GM21576 (cell line): ENCODE results near the gene LIG1.

ENCODE experiments used
- ATAC-seq: cut with Tn5 transposase; IDR thresholded peaks from one replicate; pipeline ENCODE4 v1.9.1; 2021; ENCODE audit warnings: mild to moderate bottlenecking, moderate library complexity; ENCODE audit not compliant: unreplicated experiment

Gene LIG1

DNA sequence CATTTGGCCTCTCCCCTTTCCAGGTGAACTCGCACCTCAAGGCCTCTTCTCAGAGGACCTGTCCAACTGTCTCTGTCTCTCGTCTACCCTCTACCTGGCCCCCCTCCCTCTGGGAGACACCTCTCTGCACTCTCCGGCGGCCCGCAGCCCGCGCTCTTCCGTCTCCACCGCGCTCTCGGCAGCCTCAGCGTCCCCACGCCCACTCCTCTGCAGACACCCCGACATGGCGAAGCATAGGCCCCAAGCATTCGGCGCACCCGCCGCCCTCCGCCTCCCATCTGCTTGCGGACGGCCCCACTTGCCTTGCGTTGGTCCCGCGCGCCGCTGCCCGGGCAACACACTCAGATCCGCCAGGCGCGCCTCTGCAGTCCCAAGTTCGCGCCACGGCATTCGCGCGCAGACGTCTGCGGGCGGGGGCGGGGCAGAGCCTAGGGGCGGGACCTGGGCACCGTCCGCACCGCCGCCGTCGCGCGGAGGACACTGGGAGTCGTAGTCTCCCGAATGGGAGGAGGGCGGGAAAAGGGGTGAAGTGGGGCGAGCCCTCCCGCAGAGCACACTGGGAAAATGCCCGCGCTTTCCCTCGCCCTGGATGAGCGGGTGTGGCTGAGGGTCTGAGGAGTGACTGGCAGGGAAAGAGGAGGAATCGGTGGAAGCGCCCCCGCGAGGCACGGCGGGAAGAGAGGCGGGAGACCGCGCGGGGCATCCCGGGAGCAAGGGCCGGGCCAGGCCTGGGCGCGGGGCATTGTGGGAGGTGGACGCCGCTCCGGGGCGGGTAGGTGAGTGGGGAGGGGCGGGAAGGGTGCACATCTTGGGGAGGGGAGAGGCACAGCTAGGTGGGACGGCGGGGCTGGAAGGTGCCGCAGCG lies at the start of gene LIG1, which contains the start of gene ZSWIM9:
Gene LIG1, minus strand, starts transcription at position 406 of the 865 bp plus-strand sequence. CDS start 4,778 bp downstream, outside the sequence.
Gene ZSWIM9, plus strand, starts transcription at position 742 of the 865 bp plus-strand sequence. CDS start 1,123 bp downstream, outside the sequence.
- peak; percentile 79 for ATAC-seq

DNA sequence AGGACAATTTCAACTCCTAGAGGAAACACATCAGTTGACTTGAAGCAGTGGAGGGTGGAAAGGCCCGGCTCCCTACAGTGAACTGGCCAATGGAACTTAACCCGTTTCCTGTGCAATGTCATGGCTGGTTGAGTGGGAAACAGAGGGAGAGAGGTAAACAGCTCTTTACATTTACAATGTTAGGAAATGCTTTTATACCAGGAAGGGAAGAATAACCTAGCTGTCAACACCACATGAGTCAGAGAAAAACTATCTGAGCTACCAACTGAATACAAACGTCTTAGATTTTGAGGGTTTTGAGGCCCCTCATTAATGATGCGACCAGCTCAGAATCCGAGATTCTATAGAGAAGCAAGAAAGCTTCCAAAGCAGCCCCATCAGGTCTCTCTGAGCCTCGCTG lies 48.9 kb upstream of the LIG1 start:
- no peak for ATAC-seq

DNA sequence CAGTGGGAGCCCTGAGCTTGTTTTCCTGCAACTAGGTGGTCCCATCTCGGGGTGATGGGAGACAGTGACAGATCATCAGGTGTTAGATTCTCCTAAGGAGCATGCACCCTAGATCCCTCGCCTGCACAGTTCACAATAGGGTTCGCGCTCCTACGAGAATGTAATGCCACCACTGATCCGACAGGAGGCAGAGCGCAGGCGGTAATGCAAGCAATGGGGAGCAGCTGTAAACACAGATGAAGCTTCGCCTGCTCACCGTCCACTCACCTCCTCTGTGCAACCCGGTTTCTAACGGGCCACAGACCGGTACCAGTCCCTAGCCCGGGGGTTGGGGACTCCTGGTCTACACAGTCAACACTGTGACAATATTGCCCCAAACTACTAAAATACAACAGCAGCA lies 46.8 kb upstream of the LIG1 start:
- no peak for ATAC-seq

DNA sequence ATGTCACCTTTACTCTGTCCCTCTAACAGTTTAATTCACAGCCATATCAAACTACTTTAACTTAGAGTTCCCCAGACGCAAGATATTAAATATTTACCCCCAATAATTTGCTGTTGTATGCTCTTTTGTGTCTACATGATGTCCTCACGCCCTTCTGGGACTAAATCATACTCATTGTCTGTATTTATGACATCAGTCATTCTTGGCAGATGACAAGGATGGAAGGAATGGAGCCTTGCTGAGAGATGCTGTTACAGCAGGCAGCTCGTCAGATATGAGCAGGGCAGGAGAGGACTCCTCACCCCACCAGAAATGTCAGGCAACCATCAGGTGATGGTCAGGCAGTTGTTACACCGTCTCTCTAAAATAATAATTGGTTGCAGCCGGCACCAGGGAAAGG lies 43.8 kb upstream of the LIG1 start:
- no peak for ATAC-seq

DNA sequence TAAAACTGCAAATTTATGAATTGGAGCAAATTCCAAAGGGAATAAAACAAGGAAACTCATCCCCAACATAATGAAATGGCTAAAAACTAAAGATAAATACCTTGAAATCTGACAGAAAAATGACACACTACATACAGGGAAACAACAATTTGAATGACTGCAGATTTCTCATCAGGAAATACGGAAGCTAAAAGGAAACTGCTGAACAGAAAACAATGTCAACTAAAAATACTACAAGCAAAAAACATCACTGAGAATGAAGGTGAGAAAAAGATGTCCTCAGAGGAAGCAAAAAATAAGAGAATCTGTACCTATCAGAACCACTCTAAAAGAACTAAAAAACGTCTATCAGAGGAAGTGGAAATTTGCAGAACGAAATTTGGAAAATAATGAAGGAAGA lies 39.9 kb upstream of the LIG1 start:
- no peak for ATAC-seq

DNA sequence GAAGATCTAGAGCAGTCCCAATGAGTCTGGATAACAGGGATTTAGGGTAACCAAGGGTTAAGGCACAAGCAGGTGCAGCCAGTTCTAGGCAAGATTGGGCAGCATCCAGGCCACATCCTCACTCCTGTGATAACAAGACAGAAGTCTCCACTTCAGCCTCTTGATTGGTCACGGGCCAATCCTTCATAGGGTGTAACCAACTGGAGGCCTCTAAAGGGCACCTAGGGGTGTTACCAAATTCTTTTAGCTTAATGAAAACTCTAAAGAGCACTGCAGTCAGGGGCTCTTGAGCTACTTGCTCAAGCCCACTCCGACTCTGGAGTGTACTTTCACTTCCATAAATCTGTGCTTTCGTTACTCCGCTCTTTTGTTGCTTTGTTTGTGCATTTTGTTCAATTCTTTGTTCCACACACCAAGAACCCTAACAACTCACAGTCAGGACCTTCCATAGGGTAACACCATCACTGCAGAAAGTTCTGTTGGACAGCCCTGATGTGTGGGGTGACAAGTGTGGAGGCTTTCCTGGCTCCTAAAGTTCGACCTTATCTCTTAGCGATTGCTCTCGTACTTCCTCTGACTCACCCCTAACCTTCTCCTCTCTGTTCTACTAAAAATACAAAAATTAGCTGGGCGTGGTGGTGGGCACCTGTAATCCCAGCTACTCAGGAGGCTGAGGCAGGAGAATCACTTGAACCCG lies 36.4 kb upstream of the LIG1 start:
- ATAC-seq = no peak

DNA sequence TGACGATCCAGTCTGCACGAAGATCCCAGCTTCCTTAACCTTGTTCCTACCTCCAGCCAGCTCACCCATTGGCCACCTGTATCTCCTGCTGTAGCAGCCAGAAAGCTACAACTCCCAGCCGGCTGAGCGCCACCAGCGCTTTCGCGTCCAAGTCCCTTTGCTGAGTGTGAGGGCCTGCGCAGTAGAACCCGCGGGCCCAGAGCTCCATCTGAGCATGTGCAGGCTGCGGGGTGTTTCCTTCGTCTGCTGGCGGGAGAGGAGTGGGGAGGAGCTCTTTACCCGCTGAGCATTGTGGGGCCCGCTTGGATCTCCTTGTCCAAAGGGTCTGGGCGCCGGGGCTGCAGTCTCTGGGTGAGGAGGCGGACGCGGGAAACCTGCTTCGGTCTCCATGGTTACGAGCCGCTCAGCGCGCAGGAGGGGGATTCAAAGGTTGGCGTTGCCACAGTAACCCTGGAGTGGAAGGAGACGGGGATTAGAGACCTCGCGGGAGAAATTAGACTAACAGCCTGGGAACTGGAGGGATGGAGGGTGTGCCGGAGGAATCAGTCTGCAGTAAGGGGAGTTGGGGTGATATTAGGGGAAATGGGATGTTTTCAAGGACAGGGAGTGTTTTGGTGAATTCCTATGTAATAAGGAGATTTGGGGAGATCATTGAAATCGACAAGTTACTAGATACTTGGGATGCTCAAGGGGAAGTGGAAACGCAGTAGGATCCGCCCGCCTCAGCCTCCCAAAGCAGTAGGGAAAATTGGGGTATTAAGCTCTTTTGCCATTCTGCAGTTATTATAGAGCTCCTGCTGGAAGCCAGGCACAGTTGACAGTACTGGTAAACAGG lies 33.9 kb upstream of the LIG1 start:
- peak; percentile 90 for ATAC-seq

DNA sequence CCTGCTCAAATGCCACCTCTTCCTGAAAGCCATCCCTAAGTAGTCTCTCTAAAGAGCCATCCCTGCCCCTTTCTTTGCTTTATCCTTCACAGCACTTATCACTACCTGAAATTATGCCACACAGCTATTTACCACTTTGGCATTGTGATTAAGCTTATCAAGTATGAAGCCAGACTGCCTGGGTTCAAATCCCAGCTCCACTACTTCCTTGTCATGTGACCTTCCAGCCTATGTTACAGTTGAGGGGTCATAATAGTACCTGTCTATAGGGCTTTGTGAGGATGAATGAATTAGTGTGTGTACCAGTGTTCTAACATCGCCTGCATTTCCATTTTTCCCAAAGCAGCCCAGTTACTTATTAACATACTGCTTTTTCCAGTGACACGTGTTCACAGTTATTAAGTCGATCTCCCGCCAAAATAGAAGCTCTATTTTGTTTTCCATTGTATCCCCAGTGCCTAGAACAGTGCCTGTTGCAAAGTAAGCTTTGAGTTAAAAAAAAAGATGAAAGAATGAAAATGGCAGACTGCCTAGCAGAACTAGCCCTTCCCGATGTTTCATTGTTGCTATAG lies 33.2 kb upstream of the LIG1 start:
- ATAC-seq = no peak

DNA sequence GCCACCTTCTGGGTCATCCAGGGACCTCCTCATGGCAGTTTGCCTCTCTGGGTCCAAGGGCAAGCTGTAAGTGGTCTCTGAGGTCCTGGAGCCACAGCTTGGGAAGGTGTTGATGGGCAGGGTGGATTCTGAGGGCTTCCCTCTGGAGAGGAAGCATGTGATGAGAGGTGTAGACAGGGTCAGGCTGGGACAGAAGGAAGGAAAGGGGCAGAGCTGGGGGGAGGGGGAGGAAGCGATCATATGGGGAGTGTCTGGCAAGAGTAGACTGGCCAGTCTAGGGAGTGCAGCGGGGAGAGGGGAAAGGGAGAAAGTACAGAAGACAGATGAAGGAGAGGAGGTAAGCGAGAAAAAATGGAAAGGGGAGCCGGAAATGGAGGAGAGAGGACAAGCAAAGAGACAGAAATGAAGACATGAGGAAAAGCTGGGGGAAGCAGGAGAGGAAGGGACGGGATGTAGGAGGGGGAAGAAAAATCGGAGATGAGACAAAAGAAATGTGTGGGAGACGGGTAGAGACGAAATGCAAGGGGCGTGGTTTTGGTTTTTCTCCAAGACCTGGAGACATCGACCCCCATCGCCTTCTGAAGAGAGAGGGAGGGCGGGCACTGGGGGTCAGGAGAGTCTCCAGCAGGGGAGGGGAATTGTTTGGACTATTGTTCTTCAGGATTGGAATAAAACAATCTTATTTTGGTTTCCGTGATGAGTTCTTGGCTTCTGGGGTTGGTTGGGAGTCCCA lies 27.0 kb upstream of the LIG1 start:
- no peak for ATAC-seq

DNA sequence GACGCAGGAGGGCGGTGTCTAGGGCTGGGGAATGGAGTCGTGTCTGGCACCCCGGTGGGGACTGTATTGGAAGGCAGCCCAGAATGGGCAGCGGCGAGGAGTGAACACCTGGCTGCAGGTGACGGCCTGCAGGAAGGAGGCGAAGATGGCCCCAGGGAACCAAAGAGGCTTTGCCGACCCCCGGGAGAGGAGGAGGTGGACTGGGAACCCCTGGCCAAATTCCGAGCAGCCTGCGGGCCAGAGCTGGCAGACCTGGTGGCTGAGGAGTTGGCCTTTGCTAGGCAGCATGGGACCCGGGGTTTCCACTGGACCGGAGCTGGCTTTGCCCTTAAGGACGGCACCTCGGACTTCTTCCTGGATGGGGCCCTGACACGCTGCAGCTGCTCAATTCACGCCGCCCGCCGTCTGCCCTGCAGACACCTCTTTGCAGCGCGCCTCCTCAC lies 26.2 kb upstream of the LIG1 start:
- no peak for ATAC-seq

DNA sequence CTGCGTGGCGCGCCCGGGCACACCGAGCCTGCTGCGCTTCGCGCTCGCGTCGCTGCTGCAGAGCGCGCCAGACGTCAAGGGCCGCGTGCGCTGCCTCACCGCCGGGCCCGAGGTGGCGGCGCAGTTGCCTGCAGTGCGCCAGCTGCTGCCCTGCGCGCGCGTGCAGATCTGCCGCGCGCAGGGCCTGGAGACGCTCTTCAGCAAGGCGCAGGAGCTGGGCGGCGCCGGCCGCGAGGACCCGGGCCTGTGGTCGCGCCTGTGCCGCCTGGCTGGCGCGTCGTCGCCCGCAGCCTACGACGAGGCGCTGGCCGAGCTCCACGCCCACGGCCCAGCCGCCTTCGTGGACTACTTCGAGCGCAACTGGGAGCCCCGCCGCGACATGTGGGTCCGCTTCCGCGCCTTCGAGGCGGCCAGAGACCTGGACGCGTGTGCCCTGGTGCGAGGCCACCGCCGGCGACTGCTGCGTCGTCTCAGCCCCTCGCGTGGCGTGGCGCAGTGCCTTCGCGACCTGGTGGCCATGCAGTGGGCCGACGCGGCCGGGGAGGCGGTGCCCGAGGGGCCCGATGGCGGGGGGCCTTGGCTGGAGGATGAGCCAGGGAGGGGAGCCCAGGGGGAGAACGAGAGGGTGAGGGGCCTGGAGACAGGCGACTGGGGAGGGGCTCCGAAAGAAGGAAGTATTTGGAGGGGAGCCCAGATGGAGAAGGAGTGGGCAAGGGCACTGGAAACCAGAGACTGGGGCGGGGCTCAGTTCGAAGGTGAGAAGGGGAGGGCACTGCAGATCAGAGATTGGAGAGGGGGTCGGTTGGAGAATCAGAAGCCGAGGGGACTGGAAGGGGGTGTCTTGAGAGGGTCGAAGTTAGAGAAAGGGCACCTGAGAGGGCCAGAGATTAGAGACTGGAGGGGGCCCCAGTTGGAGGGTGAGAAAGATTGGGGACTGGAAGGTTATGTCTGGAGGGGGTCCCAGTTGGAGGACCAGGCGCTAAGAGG lies 25.0 kb upstream of the LIG1 start:
- no peak for ATAC-seq

DNA sequence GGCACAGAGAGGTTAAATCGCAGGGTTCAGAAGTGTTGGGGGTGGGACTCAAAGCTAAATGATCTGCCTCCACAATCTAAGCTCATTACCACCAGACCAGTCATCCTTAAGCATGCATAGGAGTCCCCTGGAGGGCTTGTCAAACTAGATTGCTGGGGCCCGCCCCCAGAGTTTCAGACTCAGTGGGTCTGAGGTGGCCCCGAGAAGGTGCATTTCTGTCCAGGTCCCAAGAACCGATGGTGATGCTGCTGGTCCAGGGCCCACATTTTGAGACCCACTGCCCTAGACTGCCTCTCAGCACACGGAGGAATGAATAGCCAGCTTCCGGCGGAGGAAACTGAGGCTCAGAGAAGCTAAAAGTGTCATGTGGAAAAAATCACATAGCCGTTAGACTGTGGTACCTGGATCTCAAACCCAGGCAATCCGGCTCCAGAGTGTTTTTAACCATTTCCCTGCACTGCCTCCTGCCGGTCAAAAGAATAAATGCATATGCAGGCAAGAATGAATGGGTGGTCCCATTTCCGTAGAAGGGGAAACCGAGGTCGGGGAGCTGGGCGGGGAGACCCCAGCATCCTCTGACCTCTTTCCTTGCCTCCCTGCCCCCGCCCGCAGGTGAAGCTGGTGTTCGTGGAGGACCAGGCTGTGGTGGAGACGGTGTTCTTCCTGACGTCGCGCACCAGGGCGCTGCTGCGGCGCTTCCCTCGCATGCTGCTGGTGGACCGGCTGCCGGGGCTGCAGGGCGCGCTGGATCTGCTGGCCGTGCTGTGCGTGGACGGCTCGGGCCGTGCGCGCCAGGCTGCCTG lies 24.1 kb upstream of the LIG1 start:
- no peak for ATAC-seq

DNA sequence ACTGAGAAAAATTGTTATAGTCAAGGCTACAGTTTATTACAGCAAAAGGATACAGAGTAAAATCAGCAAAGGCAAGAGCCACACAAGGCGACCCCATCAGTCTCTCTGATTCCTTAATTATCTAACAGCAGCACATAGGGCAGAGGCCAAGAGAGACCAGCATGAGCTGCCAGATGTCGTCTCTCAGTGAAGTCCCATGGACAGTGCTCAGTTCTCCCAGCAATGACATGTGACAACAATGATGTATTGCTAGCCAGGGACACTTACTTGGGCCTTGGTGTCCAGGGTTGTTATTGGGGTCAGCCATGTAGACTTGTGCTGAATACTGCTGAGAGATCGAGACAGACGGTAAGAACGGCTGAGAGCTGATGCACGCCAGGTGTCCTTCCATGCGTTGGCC lies 22.6 kb upstream of the LIG1 start:
- ATAC-seq = no peak

DNA sequence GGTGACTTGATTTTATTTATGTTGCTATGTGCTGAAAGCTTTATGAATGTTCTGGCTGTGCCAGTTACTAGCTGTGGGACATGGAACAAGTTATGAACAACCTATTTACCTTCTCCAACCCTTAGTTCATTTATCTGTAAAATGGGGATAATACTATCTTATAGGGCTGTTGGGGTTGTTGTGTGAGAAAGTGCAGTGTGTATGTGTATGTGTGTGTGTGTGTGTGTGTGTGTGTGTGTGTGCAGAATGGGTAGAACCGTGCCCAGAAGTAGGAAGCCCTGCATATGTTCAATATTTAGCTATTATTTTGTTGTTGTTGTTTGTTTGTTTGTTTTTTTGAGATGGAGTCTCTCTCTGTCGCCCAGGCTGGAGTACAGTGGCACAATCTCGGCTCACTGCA lies 20.7 kb upstream of the LIG1 start:
- no peak for ATAC-seq

DNA sequence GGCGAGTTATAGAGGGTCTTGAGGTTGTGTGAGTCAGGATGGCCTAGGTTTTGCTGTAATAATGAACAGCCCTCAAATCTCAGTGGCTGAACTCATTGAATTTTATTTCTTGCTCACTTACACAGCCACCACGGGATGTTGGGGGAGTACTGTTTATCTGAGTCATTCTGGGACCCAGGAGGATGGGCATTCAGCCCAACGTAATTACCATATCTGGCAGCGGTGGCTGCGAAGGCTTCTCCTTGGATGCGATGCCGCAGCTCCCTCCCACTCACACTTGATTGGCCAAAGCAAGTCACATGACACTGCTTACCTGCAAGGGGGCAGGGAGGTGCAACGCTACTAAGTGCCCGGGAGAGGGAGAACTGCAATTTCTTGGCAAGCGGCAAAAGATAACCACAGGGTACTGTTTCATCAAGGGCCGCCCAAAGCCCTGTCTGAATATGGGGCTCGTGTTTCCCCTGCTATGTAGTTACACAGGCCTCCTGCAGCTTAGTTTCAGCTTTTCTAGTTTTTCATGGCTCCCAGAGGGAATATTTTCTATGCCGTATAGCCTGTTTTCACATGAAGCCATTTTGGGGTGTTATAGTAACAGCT lies 20.2 kb upstream of the LIG1 start:
- no peak for ATAC-seq

DNA sequence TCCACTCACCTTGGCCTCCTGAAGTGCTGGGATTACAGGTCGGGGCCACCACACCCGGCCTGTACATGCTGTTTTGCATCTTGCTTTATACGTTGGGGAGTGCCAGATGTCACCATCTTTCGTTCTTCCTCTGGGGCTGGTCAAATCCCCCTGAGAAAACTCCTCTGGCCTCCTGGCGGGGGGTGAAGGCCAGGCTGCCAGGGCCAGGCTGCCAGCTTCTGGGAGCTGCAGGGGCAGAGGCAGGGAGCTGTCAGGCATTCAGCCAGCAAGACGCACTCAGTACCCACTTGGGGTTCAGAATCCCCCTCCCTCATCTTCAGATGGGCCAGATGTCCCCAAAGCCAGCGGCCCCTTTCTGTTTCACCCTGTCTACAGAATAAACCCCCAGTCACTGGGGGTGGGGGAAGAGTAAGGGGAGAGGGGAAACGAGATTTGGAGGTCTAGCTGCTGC lies 16.4 kb upstream of the LIG1 start:
- ATAC-seq = no peak

DNA sequence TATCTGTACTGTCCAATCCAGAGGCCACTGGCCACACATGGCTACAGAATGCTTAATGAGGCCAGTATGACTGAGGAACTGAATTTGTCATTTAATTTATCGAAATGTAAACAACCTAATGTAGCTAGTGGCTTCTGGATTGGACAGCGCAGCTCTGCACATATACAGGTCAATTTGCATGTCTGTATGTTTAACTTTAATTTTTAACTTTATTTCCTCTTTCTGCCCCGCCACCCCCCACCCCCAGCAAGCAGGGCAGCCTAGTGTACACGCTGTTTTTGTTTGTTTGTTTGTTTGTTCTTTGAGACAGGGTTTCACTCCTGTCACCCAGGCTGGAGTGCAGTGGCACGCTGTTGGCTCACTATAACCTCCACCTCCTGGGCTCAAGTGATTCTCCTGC lies 15.9 kb upstream of the LIG1 start:
- no peak for ATAC-seq

DNA sequence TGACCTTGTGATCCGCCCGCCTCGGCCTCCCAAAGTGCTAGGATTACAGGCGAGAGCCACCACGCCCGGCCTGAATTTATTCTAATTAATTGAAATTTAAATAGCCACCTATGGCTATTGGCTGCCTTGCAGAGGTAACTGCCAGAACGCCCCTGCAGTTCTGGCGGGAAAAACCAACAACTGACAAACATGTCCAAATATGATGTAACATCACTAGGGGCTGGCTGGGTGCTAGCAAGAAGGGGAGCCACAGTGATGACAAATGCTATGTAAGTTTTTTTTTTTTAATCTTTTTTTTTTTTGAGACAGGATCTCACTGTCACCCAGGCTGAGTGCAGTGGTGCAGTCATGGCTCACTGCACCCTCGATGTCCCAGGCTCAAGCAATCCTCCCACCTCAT lies 13.2 kb upstream of the LIG1 start:
- ATAC-seq = no peak
